NCI-H187 treated with DMSO at 0.1 percent for 48 hours (cell line): Measurements from ENCODE around the gene ADD2.
"Not testable (repeated sequence)": the region's sequence is repeated elsewhere in the genome, so short reads cannot be mapped to it uniquely, and the experiment has no call there.

Experiments
- DNase-seq: peaks from one replicate; lab custom pipeline; 2025; lab: John Stamatoyannopoulos, UW

Gene ADD2

GRCh38 chr2:70641263-70641784 lies 126.7 kb downstream of the ADD2 start:
- DNase-seq, result no peak

- DNase-seq, result no peak
Observed at GRCh38 chr2:70639841-70640436, 128.1 kb downstream of the ADD2 start.

DNA sequence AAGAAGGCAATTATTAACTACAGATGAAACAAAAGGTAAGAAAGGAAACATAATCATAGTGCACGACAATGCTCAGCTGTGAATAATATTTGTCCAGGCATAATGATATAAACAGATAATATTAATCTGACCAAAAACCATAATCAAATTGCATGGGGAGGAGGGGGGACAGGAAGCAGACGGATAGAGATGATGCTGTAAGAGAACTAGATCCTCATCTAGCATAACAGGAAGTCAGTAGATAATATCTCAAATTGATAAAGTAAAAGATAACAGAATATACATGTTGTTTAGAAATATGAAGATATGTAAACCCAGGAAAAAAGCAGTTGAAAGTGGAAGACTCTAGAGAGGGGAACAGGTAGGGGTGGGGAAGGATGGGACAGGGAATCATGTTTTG lies 129.4 kb downstream of the ADD2 start:
- no peak for DNase-seq

- DNase-seq, result no peak
Observed at GRCh38 chr2:70633508-70633907, 134.5 kb downstream of the ADD2 start.

- DNase-seq, result no peak
Observed at GRCh38 chr2:70632966-70633365, 135.0 kb downstream of the ADD2 start.

DNA sequence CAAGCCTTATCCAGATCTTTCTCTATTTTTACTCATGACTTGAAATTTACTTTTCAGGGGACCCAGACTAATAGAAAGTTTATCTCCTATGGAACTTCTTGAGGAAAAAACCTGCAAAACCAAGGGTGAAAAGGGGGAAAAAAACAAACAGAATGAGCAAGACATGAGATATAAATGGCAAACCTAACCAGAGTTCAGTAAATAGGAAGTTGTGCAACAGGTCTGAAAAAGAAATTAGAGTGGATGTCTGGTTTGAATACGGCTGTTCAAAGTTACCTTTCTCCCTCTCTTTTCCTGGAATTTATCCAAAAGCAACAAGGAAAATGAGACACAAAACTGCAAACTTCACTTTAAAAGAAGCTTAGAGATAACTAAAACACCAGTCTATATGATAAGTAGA lies 135.6 kb downstream of the ADD2 start:
- no peak for DNase-seq

GRCh38 chr2:70630761-70631160 lies 137.2 kb downstream of the ADD2 start:
- no peak for DNase-seq

DNA sequence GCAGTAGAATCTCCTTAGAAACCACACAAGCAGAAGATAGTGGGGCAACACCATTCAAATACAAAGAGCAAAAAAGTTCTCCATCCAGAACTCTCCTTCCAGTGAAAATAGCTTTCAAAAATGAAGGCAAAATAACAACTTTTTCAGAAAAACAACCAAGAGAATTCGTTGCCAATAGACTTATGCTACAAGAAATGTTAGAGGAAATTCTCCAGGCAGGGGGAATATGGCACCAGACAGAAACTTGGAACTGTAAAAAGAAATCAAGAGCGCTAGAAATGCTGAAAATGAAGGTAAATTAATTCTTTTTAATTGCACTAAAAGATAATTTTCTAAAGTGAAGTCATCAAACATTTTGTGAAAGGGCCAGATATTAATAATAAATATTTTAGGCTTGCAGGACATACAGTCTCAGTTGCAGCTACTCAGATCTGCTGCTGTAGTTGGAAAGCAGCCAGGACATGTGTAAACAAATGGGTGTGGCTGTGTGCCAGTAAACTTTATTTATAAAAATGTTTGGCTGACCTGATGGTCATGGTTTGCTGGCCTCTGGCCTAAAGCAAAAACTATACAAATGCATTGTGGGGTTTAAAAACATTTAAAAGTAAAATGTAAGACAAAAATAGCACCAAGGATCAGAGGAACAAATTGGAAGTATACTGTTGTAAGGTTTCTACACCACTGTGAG lies 140.6 kb downstream of the ADD2 start:
- DNase-seq, result no peak

DNA sequence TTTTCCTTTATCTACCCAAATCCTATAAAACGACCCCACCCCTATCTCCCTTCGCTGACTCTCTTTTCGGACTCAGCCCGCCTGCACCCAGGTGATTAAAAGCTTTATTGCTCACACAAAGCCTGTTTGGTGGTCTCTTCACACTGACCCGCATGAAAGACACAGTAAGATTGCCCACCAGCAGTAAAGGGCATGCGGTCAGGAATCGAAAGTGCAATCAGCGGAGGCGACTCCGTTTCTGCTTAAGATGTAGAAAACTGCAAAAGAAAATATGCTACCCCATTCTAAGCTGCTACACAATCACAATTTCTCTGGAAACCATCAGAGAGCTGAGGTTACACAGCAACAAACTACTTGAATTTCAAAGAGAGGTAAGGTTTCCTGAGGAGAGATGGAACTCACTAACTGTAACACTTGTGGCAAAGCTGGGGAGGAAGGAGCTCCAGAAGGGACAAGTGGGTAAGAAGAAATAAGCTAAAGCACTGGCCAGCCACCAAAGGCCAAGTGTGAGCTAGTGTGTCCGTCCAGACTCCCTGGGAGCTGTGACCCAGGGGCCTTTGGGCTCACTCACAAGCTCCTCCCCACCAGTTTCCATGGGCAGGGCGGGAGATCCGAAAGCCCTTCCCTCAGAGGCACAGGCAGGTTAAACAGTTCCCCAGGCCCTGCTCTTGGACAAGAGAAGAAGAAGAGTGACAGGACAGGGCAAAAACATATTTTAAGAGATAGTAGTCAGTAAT lies 141.6 kb downstream of the ADD2 start:
- DNase-seq, result no peak

- DNase-seq, result not testable (repeated sequence)
Observed at GRCh38 chr2:70621536-70621935, 146.5 kb downstream of the ADD2 start.

DNA sequence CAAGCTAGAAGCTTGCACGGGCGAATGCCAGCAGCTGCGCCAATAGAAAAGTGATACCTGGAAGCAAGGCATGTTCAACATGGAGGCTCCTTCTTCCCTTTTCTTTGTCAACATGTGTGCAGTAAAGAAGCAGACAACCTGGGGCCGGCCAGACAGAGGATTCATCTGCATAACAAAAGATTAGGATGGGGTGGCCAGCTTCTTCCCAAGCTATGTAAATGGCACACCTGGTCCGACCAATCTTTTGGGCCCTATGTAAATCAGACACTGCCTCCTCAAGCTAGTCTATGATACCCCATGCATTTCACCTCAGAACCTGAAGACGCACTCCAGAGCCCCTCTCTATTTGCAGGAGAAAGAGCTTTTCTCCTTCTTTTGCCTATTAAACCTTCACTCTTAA lies 148.0 kb downstream of the ADD2 start:
- peak; percentile 13 for DNase-seq

DNA sequence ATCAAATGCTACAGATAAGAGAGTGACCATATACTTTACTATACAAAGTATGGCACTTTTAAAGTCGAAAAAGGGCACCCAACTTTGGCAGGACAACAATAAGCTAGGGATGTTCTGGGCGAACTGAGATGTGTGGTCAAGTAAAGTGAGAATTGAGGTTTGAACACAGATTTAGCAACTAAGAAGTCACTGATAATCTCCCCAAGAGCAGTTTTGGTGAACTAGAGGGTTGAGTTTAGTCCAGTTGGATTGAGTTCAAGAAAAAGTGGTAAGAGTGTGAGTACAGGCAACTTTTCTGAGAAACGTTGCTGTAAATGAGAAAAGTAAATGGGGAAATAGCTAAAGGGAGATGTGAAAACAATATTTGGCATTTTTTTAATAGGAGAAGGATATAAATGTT lies 148.8 kb downstream of the ADD2 start:
- DNase-seq, result no peak

DNA sequence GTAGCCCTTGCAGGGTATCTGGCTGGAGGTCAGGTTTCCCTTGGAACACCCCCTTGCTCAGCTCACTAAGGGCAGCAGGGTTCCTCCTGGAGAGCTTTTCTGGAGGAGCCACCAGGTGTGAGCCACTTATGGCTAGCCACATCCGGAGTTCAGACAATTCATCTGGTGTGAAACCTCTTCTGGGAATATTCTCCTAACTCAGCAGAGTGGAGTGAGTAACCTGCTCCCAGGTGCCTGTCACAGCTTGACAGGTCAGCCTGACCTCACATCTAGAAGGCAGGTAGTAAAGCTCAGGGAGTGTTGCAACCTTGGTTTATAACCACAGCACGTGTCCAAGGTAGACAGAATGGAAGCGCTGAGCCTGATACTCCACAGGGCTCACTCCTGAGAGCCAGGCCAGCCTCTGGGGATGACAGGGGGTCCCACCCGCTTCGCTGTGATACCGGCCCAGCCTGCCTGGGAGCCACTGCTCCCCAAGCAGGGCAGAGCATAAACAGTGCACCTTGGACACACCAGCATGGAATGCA lies 151.8 kb downstream of the ADD2 start:
- peak; percentile 87 for DNase-seq

GRCh38 chr2:70615222-70615621 lies 152.8 kb downstream of the ADD2 start:
- DNase-seq, result no peak

DNA sequence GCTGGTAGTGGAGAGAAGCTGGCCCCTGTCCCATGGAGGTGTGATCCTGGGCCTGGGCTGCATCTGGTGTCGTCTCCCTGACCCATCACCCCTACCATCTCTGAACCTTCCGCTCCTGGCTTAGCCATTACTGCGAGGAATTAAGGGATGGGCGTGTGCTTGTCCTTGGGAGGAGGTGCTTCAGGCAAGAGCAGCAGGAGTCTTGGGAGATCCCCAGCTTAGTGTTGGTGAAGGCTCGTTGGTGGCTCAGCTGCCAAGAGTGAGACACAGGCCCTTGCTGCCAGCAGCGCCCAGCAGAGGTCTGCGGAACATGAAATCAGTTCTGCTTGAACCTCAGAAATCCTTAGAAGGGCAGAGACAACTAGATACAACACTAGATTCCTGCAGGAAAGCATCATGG lies 154.5 kb downstream of the ADD2 start:
- DNase-seq, result no peak

- no peak for DNase-seq
Observed at GRCh38 chr2:70612574-70612973, 155.4 kb downstream of the ADD2 start.

DNA sequence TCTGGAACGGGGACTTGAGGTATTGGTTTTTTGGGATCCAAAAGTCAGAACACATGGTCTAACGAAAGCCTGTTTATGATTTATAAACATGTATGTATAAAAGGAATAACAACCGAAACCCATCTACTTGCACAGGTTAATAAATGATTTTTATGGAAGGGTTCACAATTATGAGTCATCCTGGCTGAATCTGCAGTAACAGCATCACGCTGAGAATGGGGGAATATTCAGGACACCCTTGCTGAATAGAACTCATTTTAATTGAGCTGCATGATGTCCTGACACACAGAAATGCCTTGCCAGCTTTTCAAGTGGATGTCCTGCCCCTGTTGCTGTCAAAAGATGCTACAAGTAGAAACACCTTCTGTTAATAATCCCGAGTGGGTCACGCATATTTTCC lies 159.6 kb downstream of the ADD2 start:
- no peak for DNase-seq

GRCh38 chr2:70607121-70607561 lies 160.9 kb downstream of the ADD2 start:
- DNase-seq, result no peak
